GM23338 (cell line): ENCODE results near the gene ATP6V1E1. TPM values are rescaled to one million over a fixed set of nuclear protein-coding genes. Genes with fewer than 3 reads are reported as not detected.
"Not testable (repeated sequence)": the region's sequence is repeated elsewhere in the genome, so short reads cannot be mapped to it uniquely, and the experiment has no call there.

Experiments used
- ATAC-seq: fragments of 200-7000 bp; cut with Tn5 transposase; 3 replicates; pipeline ENCODE4 v1.9.1; 2020
- DNase-seq: peaks from one replicate; pipeline ENCODE4 v3.0.0-alpha.2; 2015; ENCODE audit warnings: low spot score
- H2AFZ ChIP-seq: fragments of 200-600 bp; sonication (generic); 2 replicates; pipeline ENCODE4 v1.8.0; 2016; ENCODE audit warnings: antibody characterized with exemption, mild to moderate bottlenecking, moderate library complexity
- H3F3A ChIP-seq: fragments of 200-600 bp; sonication (generic); replicated peaks from 2 replicates; pipeline ENCODE4 v1.8.0; 2017; ENCODE audit warnings: antibody characterized with exemption, mixed run types, low read depth
- H3K27ac ChIP-seq: fragments of 200-600 bp; sonication (generic); 2 replicates; pipeline ENCODE4 v1.6.1; 2016; ENCODE audit warnings: low read depth
- H3K27me3 ChIP-seq: fragments of 200-600 bp; sonication (generic); 2 replicates; pipeline ENCODE4 v1.8.0; 2016; ENCODE audit warnings: mild to moderate bottlenecking, mixed run types, moderate library complexity; ENCODE audit not compliant: insufficient read depth
- H3K36me3 ChIP-seq: fragments of 200-600 bp; sonication (generic); 2 replicates; pipeline ENCODE4 v1.8.0; 2016; ENCODE audit warnings: mild to moderate bottlenecking; ENCODE audit not compliant: insufficient read depth
- H3K4me1 ChIP-seq: fragments of 200-600 bp; sonication (generic); 2 replicates; pipeline ENCODE4 v1.8.0; 2016; ENCODE audit warnings: mild to moderate bottlenecking, moderate library complexity; ENCODE audit not compliant: insufficient read depth
- H3K4me2 ChIP-seq: fragments of 200-600 bp; sonication (generic); 2 replicates; pipeline ENCODE4 v1.7.1; 2017; ENCODE audit warnings: mixed run types
- H3K4me3 ChIP-seq: fragments of 200-600 bp; sonication (generic); 2 replicates; pipeline ENCODE4 v1.6.1; 2016; ENCODE audit warnings: mixed run types
- H3K79me2 ChIP-seq: fragments of 200-600 bp; sonication (generic); replicated peaks from 2 replicates; pipeline ENCODE4 v1.8.0; 2017; ENCODE audit warnings: mild to moderate bottlenecking; ENCODE audit not compliant: insufficient read depth
- H3K9me2 ChIP-seq: fragments of 200-600 bp; sonication (generic); 2 replicates; pipeline ENCODE4 v1.8.0; 2017; ENCODE audit not compliant: insufficient read depth
- H4K20me1 ChIP-seq: fragments of 200-600 bp; sonication (generic); replicated peaks from 2 replicates; pipeline ENCODE4 v1.8.0; 2017; ENCODE audit warnings: mild to moderate bottlenecking; ENCODE audit not compliant: insufficient read depth
- H3K27ac Mint-ChIP-seq: 2 replicates; pipeline ENCODE4 v1.8.0; 2020; ENCODE audit warnings: inconsistent platforms, mild to moderate bottlenecking, moderate library complexity, mixed read lengths
- H3K27me3 Mint-ChIP-seq: 3 replicates; pipeline ENCODE4 v1.8.0; 2022; ENCODE audit warnings: low read depth, mild to moderate bottlenecking, moderate library complexity, mixed read lengths, inconsistent platforms; ENCODE audit not compliant: insufficient read depth, poor library complexity
- H3K36me3 Mint-ChIP-seq: 3 replicates; pipeline ENCODE4 v1.8.0; 2021; ENCODE audit warnings: low read depth, mild to moderate bottlenecking, inconsistent platforms, moderate library complexity, mixed read lengths
- H3K4me1 Mint-ChIP-seq: 3 replicates; pipeline ENCODE4 v1.8.0; 2020; ENCODE audit warnings: mild to moderate bottlenecking, inconsistent platforms, mixed read lengths
- H3K4me3 Mint-ChIP-seq: 3 replicates; pipeline ENCODE4 v1.8.0; 2021; ENCODE audit warnings: moderate library complexity, mild to moderate bottlenecking, inconsistent platforms, mixed read lengths
- H3K9me3 Mint-ChIP-seq: 3 replicates; pipeline ENCODE4 v1.8.0; 2020; ENCODE audit warnings: moderate library complexity, mild to moderate bottlenecking, inconsistent platforms, mixed read lengths
- CREB1 ChIP-seq: fragments of 250-450 bp; sonication (Bioruptor Pico); IDR thresholded peaks from 2 replicates; pipeline ENCODE4 v1.5.0; 2020; ENCODE audit warnings: low read depth, mild to moderate bottlenecking, moderate library complexity
- JUNB ChIP-seq: IDR thresholded peaks from one replicate; pipeline ENCODE4 v1.6.1; 2016; ENCODE audit warnings: antibody characterized with exemption; ENCODE audit not compliant: unreplicated experiment
- NANOG ChIP-seq: IDR thresholded peaks from 2 replicates; pipeline ENCODE4 v1.6.1; 2016; ENCODE audit warnings: antibody characterized with exemption, borderline replicate concordance
- POLR2AphosphoS5 ChIP-seq: IDR thresholded peaks from 2 replicates; pipeline ENCODE4 v1.6.1; 2016; ENCODE audit warnings: antibody characterized with exemption, low read depth
- STAT1 ChIP-seq: IDR thresholded peaks from one replicate; pipeline ENCODE4 v1.6.1; 2016; ENCODE audit warnings: antibody characterized with exemption; ENCODE audit not compliant: unreplicated experiment
- polyA plus RNA-seq: library from polyadenylated mRNA; unstranded; fragments of >200 nt; fragmentation: Nextera tagmentation; extraction: Ambion mirVana; gene quantifications from 2 replicates; pipeline ENCODE4 v1.2.1, GENCODE V29; 2016
- total RNA-seq: library from RNA; depleted of rRNA; stranded (reverse); fragments of >200 nt; shearing (Covaris generic); gene quantifications from 2 replicates; pipeline ENCODE4 v1.2.3, GENCODE V29; 2014
- TF ChIP-seq, protein P1 (sequence below), 2 experiments: fragments of 200-600 bp in 1 of 2; sonication (generic) in 1 of 2; conservative IDR thresholded peaks; 2 replicates each; pipeline versions ENCODE4 v1.5.1 to v1.6.1; 2016 to 2017; ENCODE audit warnings: antibody characterized with exemption in 2 of 2, low read depth in 2 of 2, mild to moderate bottlenecking in 2 of 2, moderate library complexity in 1 of 2
- TF ChIP-seq, protein P2 (sequence below): fragments of 250-450 bp; sonication (Bioruptor Pico); IDR thresholded peaks from 2 replicates; pipeline ENCODE4 v1.5.0; 2020; ENCODE audit warnings: mild to moderate bottlenecking, moderate library complexity
- TF ChIP-seq, protein P3 (sequence below): IDR thresholded peaks from 2 replicates; pipeline ENCODE4 v1.6.1; 2016; ENCODE audit warnings: antibody characterized with exemption

Gene ATP6V1E1
- total and polyA plus RNA-seq, 2 experiments from 2014 or later: 74.5 to 81.7 TPM

DNA sequence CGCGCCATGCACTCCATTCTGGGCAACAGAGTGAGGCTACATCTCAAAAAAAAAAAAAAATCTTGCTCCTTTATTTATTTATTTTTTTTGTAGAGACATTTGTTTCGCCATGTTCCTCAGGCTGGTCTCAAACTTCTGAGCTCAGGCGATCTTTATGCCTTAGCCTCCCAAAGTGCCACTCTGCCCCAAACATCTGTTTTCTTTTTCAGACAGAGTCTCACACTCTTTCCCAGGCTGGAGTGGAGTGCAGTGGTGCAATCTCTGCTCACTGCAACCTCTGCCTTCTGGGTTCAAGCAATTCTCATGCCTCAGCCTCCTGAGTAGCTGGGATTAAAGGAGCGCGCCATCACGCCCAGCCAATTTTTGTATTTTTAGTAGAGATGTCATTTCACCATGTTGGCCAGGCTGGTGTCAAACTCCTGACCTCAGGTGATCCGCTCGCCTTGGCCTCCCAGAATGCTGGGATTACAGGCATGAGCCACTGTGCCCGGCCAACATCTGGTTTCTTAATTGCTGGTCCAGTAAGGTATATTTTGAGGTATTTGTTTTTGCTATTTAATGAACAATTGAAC, 43.1 kb upstream of the ATP6V1E1 start:
- H3F3A ChIP-seq, H3K4me1 ChIP-seq, H3K79me2 ChIP-seq, H3K36me3 ChIP-seq, H3K4me2 ChIP-seq, H4K20me1 ChIP-seq, H3K27me3 ChIP-seq, H3K27me3 Mint-ChIP-seq, H3K27ac Mint-ChIP-seq, H3K36me3 Mint-ChIP-seq, DNase-seq, H3K9me3 Mint-ChIP-seq, H3K27ac ChIP-seq, H3K4me1 Mint-ChIP-seq, ATAC-seq, H3K4me3 Mint-ChIP-seq, H3K4me3 ChIP-seq, H3K9me2 ChIP-seq, H2AFZ ChIP-seq: not testable (repeated sequence)

DNA sequence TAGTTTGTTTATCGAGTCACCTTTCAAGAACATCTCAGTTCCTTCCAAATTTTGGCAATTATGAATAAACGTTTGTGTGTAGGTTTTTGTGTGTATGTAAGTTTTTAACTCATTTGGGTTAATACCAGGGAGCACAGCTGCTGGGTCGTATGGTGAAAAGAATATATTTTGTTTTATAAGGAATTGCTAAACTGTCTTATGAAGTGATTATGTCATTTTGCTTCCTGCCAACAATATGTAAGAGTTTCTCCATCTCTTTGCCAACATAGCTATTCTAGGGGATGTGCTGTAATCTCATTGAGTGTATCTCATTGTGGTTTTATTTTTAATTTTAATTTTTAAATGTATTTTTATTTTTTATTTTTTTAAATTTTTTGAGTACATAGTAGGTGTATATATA, 37.3 kb upstream of the ATP6V1E1 start:
- H3K9me3 Mint-ChIP-seq: peaks cover 31% of the 10 kb centered on the region
- H2AFZ ChIP-seq: no peak overlapping the region
- TF ChIP-seq, protein P1, sequence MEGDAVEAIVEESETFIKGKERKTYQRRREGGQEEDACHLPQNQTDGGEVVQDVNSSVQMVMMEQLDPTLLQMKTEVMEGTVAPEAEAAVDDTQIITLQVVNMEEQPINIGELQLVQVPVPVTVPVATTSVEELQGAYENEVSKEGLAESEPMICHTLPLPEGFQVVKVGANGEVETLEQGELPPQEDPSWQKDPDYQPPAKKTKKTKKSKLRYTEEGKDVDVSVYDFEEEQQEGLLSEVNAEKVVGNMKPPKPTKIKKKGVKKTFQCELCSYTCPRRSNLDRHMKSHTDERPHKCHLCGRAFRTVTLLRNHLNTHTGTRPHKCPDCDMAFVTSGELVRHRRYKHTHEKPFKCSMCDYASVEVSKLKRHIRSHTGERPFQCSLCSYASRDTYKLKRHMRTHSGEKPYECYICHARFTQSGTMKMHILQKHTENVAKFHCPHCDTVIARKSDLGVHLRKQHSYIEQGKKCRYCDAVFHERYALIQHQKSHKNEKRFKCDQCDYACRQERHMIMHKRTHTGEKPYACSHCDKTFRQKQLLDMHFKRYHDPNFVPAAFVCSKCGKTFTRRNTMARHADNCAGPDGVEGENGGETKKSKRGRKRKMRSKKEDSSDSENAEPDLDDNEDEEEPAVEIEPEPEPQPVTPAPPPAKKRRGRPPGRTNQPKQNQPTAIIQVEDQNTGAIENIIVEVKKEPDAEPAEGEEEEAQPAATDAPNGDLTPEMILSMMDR (conservative IDR thresholded peaks at IDR 0.05; ENCODE audit: low read depth in 2 of 2): no peak
- TF ChIP-seq CREB1 (no peak), NANOG (no peak), STAT1 (no peak), POLR2AphosphoS5 (no peak), JUNB (no peak)
- H3K9me2 ChIP-seq: no peaks in the 10 kb centered on the region
- peaks cover 13% of the 10 kb centered on the region for H3K36me3 ChIP-seq
- H3K36me3 Mint-ChIP-seq: peaks cover 52% of the 10 kb centered on the region
- no peak for DNase-seq
- H3K4me3 Mint-ChIP-seq: no peak overlapping the region
- no peaks in the 10 kb centered on the region for H3K79me2 ChIP-seq
- H4K20me1 ChIP-seq: no peaks in the 10 kb centered on the region; the same call in 1 of the 2 replicates
- H3F3A ChIP-seq: no peaks in the 10 kb centered on the region
- ATAC-seq: no peak
- H3K4me3 ChIP-seq: no peak overlapping the region
- no peaks in the 10 kb centered on the region for H3K27me3 Mint-ChIP-seq
- no peaks in the 10 kb centered on the region for H3K4me1 Mint-ChIP-seq
- H3K27ac Mint-ChIP-seq: no peak overlapping the region
- H3K4me1 ChIP-seq: no peaks in the 10 kb centered on the region
- no peak overlapping the region for H3K4me2 ChIP-seq
- no peaks in the 10 kb centered on the region for H3K27me3 ChIP-seq
- H3K27ac ChIP-seq: no peak overlapping the region

DNA sequence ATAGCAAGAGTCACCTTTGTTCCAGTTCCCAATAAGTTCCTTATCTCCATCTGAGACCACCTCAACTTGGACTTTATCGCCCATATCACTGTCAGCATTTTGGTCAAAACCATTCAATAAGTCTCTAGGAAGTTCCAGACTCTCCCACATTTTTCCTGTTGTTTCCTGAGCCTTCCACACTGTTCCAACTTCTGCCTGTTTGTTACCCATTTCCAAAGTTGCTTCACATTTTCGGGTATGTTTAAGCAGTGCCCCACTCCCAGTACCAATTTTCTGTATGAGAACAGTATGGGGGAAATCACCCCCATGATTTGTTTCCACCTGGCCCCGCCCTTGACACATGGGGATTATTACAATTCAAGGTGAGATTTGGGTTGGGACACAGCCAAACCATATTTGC, 36.7 kb upstream of the ATP6V1E1 start:
- no peak for DNase-seq
- Mint-ChIP-seq H3K36me3 (peaks cover 58% of the 10 kb centered on the region), H3K27ac (no peak overlapping the region), H3K27me3 (no peaks in the 10 kb centered on the region), H3K9me3 (peaks cover 31% of the 10 kb centered on the region), H3K4me1 (no peaks in the 10 kb centered on the region), H3K4me3 (no peak overlapping the region)
- Histone ChIP-seq H3K4me1 (no peaks in the 10 kb centered on the region), H3F3A (no peaks in the 10 kb centered on the region), H3K27ac (no peak overlapping the region), H3K4me3 (no peak overlapping the region), H2AFZ (no peak overlapping the region), H3K79me2 (no peaks in the 10 kb centered on the region), H4K20me1 (no peaks in the 10 kb centered on the region; the same call in 1 of the 2 replicates), H3K27me3 (no peaks in the 10 kb centered on the region), H3K9me2 (no peaks in the 10 kb centered on the region), H3K4me2 (no peak overlapping the region), H3K36me3 (peaks cover 18% of the 10 kb centered on the region)
- no peak for ATAC-seq
- TF ChIP-seq, protein P2, sequence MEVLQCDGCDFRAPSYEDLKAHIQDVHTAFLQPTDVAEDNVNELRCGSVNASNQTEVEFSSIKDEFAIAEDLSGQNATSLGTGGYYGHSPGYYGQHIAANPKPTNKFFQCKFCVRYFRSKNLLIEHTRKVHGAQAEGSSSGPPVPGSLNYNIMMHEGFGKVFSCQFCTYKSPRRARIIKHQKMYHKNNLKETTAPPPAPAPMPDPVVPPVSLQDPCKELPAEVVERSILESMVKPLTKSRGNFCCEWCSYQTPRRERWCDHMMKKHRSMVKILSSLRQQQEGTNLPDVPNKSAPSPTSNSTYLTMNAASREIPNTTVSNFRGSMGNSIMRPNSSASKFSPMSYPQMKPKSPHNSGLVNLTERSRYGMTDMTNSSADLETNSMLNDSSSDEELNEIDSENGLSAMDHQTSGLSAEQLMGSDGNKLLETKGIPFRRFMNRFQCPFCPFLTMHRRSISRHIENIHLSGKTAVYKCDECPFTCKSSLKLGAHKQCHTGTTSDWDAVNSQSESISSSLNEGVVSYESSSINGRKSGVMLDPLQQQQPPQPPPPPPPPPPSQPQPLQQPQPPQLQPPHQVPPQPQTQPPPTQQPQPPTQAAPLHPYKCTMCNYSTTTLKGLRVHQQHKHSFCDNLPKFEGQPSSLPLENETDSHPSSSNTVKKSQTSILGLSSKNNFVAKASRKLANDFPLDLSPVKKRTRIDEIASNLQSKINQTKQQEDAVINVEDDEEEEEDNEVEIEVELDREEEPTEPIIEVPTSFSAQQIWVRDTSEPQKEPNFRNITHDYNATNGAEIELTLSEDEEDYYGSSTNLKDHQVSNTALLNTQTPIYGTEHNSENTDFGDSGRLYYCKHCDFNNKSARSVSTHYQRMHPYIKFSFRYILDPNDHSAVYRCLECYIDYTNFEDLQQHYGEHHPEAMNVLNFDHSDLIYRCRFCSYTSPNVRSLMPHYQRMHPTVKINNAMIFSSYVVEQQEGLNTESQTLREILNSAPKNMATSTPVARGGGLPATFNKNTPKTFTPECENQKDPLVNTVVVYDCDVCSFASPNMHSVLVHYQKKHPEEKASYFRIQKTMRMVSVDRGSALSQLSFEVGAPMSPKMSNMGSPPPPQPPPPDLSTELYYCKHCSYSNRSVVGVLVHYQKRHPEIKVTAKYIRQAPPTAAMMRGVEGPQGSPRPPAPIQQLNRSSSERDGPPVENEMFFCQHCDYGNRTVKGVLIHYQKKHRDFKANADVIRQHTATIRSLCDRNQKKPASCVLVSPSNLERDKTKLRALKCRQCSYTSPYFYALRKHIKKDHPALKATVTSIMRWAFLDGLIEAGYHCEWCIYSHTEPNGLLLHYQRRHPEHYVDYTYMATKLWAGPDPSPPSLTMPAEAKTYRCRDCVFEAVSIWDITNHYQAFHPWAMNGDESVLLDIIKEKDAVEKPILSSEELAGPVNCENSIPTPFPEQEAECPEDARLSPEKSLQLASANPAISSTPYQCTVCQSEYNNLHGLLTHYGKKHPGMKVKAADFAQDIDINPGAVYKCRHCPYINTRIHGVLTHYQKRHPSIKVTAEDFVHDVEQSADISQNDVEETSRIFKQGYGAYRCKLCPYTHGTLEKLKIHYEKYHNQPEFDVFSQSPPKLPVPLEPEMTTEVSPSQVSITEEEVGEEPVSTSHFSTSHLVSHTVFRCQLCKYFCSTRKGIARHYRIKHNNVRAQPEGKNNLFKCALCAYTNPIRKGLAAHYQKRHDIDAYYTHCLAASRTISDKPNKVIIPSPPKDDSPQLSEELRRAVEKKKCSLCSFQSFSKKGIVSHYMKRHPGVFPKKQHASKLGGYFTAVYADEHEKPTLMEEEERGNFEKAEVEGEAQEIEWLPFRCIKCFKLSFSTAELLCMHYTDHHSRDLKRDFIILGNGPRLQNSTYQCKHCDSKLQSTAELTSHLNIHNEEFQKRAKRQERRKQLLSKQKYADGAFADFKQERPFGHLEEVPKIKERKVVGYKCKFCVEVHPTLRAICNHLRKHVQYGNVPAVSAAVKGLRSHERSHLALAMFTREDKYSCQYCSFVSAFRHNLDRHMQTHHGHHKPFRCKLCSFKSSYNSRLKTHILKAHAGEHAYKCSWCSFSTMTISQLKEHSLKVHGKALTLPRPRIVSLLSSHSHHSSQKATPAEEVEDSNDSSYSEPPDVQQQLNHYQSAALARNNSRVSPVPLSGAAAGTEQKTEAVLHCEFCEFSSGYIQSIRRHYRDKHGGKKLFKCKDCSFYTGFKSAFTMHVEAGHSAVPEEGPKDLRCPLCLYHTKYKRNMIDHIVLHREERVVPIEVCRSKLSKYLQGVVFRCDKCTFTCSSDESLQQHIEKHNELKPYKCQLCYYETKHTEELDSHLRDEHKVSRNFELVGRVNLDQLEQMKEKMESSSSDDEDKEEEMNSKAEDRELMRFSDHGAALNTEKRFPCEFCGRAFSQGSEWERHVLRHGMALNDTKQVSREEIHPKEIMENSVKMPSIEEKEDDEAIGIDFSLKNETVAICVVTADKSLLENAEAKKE (CRISPR knock-in tag): no peak
- no peak for TF ChIP-seq JUNB
- no peak for TF ChIP-seq CREB1
- TF ChIP-seq POLR2AphosphoS5: no peak
- TF ChIP-seq NANOG: no peak
- TF ChIP-seq, protein P3, sequence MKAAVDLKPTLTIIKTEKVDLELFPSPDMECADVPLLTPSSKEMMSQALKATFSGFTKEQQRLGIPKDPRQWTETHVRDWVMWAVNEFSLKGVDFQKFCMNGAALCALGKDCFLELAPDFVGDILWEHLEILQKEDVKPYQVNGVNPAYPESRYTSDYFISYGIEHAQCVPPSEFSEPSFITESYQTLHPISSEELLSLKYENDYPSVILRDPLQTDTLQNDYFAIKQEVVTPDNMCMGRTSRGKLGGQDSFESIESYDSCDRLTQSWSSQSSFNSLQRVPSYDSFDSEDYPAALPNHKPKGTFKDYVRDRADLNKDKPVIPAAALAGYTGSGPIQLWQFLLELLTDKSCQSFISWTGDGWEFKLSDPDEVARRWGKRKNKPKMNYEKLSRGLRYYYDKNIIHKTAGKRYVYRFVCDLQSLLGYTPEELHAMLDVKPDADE: no peak
